Prostate gland (tissue), 2 donors: ENCODE data around the gene IL20RA. TPM values are rescaled to one million over a fixed set of nuclear protein-coding genes. Genes with fewer than 3 reads are reported as not detected.

Experiments used
- DNase-seq: peaks from one replicate; pipeline ENCODE4 v3.0.0-alpha.2; 2019; ENCODE audit warnings: low spot score
- H3K27ac ChIP-seq, 2 donors: fragments of 200-600 bp; sonication (generic); 2 replicates each; pipeline ENCODE4 v1.5.1; 2017 to 2019
- H3K27me3 ChIP-seq: fragments of 200-600 bp; sonication (generic); replicated peaks from 2 replicates; pipeline ENCODE4 v1.5.1; 2019; ENCODE audit not compliant: insufficient read depth
- H3K36me3 ChIP-seq, 2 donors: fragments of 200-600 bp; sonication (generic); 1 replicate in 1 of 2; 2 replicates in 1 of 2; pipeline versions ENCODE4 v1.5.1 to v1.8.1; 2017 to 2019
- H3K4me1 ChIP-seq: fragments of 200-600 bp; sonication (generic); replicated peaks from 2 replicates; pipeline ENCODE4 v1.5.1; 2019
- H3K4me3 ChIP-seq, 2 donors: fragments of 200-600 bp; sonication (generic); 2 replicates each; pipeline ENCODE4 v1.5.1; 2017 to 2019
- H3K9me3 ChIP-seq: fragments of 200-600 bp; sonication (generic); 2 replicates; pipeline ENCODE4 v1.5.1; 2017
- CTCF ChIP-seq, 4 experiments: fragments of 200-600 bp in 2 of 4; fragments of 450-650 bp in 2 of 4; sonication (generic) in 2 of 4; IDR thresholded peaks; 1 replicate in 3 of 4; 2 replicates in 1 of 4; pipeline ENCODE4 v1.5.1; 2016 to 2019; ENCODE audit warnings: antibody characterized with exemption in 4 of 4, mild to moderate bottlenecking in 2 of 4, moderate library complexity in 2 of 4
- POLR2A ChIP-seq: fragments of 450-650 bp; IDR thresholded peaks from one replicate; pipeline ENCODE4 v1.6.1; 2016; ENCODE audit warnings: antibody characterized with exemption, mild to moderate bottlenecking
- POLR2AphosphoS5 ChIP-seq: sonication (generic); formaldehyde crosslinking; IDR thresholded peaks from one replicate; pipeline ENCODE4 v1.6.1; 2017; ENCODE audit warnings: antibody characterized with exemption
- WGBS: methylation state at CpG from one replicate; pipeline ENCODE4 v1.1.5; 2018; 5-methylcytosine and 5-hydroxymethylcytosine counted together
- intact Hi-C: fragments of 100-400 bp; cut with DNase I; formaldehyde crosslinking; loops from one replicate; pipeline ENCODE4 v1.14.2; 2022
- total RNA-seq, 2 donors: library from RNA; depleted of rRNA; stranded (reverse); fragments of >200 nt; gene quantifications; one replicate each; pipeline ENCODE4 v1.1.0, GENCODE V29; 2016

Gene IL20RA
- total RNA-seq, 2 donors from 2014 or later = 19.9 to 25.3 TPM

GRCh38 chr6:137002505-137002904, 42.3 kb downstream of the IL20RA start:
- no peak for DNase-seq
- no peak overlapping the region for H3K4me3 ChIP-seq
- no peaks in the 10 kb centered on the region for H3K9me3 ChIP-seq
- no peaks in the 10 kb centered on the region for H3K36me3 ChIP-seq
- WGBS = 63% methylated on average over 3 of the region's 3 CpGs
- H3K4me1 ChIP-seq = no peaks in the 10 kb centered on the region
- no peak overlapping the region for H3K27ac ChIP-seq
- no peaks in the 10 kb centered on the region for H3K27me3 ChIP-seq
- no peak for TF ChIP-seq CTCF (IDR thresholded peaks at IDR 0.05)
- intact Hi-C loops = no loop called here

- no peak for DNase-seq
- intact Hi-C loops = no loop called here
These were observed 42.8 kb downstream of the IL20RA start for GRCh38 chr6:137001977-137002302.

GRCh38 chr6:137001299-137001976, 43.3 kb downstream of the IL20RA start:
- WGBS = 50% methylated on average over 14 of the region's 17 CpGs
- no peak overlapping the region for H3K4me3 ChIP-seq
- intact Hi-C loops = no loop called here
- no peaks in the 10 kb centered on the region for H3K36me3 ChIP-seq
- TF ChIP-seq POLR2AphosphoS5 (no peak), CTCF (IDR thresholded peaks at IDR 0.05) (no peak), POLR2A (no peak)
- H3K27ac ChIP-seq = no peak overlapping the region
- H3K4me1 ChIP-seq = no peaks in the 10 kb centered on the region
- H3K9me3 ChIP-seq = no peaks in the 10 kb centered on the region
- no peaks in the 10 kb centered on the region for H3K27me3 ChIP-seq
- DNase-seq = no peak

More at GRCh38 chr6:137001977-137002302, 42.8 kb downstream of the IL20RA start:
- Histone ChIP-seq H3K4me3 (no peak overlapping the region), H3K4me1 (no peaks in the 10 kb centered on the region), H3K27me3 (no peaks in the 10 kb centered on the region), H3K36me3 (no peaks in the 10 kb centered on the region), H3K9me3 (no peaks in the 10 kb centered on the region), H3K27ac (no peak overlapping the region)
- TF ChIP-seq POLR2AphosphoS5 = no peak
- TF ChIP-seq CTCF (IDR thresholded peaks at IDR 0.05) = no peak
- TF ChIP-seq POLR2A = no peak
- WGBS = 67% methylated on average over 7 of the region's 7 CpGs

GRCh38 chr6:137000825-137001224, 43.9 kb downstream of the IL20RA start:
- no peaks in the 10 kb centered on the region for H3K36me3 ChIP-seq
- no peak for DNase-seq
- H3K4me3 ChIP-seq = no peak overlapping the region
- H3K27ac ChIP-seq = no peak overlapping the region
- H3K4me1 ChIP-seq = no peaks in the 10 kb centered on the region
- no peaks in the 10 kb centered on the region for H3K9me3 ChIP-seq
- intact Hi-C loops = no loop called here
- TF ChIP-seq POLR2AphosphoS5 (no peak), POLR2A (no peak), CTCF (IDR thresholded peaks at IDR 0.05) (no peak)
- 44% methylated on average over 3 of the region's 3 CpGs for WGBS
- H3K27me3 ChIP-seq = no peaks in the 10 kb centered on the region

- no peak overlapping the region for H3K4me3 ChIP-seq
- H3K36me3 ChIP-seq = no peaks in the 10 kb centered on the region
- intact Hi-C loops = no loop called here
- no peaks in the 10 kb centered on the region for H3K9me3 ChIP-seq
- H3K27ac ChIP-seq = no peak overlapping the region
- no peaks in the 10 kb centered on the region for H3K4me1 ChIP-seq
- no peaks in the 10 kb centered on the region for H3K27me3 ChIP-seq
- no peak for DNase-seq
- TF ChIP-seq CTCF (IDR thresholded peaks at IDR 0.05) (no peak), POLR2AphosphoS5 (no peak), POLR2A (no peak)
These were observed 49.2 kb downstream of the IL20RA start for GRCh38 chr6:136995521-136995920.
